Stimulated activated CD4-positive, alpha-beta T cell treated with anti-CD3 and anti-CD28 coated beads, Interleukin-1b, Interleukin-23, amount 100 ng/mL, for 4 hours (primary cell): ENCODE measurements around the gene CACNG8.

Source experiments
- DNase-seq, 2 donors: peaks; one replicate each; pipeline ENCODE4 v3.0.0-alpha.2; 2020; ENCODE audit warnings: low read depth in 2 of 2

CACNG8 gene

DNA sequence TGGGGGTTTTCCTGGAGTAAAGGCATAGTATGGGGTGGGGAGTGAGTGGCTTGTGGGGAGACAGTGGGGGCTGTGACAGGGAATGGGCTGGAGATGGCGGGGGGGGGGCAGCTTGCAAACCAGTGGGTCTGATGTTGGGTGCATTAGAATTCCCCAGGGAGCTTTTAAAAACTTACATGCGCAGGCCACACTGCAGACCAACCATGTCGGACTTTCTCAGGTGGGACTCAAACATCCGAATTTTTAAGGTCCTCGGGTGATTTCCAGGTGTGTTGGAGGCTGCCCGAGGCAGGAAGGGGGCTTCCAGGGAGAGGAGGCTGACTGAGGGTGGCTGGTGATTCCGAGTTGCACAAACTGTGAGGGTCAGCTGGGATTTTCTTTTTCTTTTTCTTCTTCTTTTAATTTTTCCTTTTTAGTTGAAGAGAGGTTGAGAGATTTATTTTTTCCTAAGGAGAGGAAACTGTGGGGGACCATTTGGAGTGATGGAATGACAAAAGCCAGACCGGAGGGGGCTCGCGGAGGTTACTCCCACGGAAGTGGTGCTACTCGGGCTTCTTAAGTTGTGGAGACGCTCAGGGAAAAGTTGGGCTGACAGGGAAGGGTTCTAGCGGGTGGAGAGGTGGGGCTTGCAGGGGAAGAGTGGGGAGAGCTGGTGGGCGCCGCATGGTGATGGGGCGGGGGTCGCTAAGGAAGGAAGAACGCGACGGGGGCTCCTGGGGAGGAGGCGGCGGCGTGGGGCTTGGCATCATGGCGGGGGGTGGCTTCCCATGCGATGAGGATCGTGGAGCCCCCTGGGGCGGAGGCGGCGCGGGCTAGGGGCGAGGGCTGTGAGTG lies 997 bp upstream of the CACNG8 start:
- DNase-seq, result no peak

DNA sequence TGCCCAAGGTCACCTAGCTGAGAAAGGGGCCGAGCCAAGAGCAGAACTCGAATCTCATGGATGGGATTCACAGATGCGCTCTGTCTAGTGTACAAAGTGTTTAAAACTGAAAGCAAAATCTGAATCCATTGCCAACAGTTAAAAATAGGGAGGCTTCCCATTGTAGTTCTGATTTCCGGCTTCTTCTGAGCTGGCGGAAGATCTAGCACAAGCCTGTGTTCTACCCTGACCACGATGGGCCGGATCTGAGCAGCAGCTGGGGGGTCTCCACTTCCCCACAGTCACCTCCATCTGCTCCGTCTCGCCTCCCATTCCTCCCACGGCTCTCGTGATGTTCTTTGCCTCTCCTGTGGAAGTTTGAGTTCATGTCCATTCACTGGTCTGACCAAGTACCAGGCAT lies 2.4 kb downstream of the CACNG8 start:
- no peak for DNase-seq

DNA sequence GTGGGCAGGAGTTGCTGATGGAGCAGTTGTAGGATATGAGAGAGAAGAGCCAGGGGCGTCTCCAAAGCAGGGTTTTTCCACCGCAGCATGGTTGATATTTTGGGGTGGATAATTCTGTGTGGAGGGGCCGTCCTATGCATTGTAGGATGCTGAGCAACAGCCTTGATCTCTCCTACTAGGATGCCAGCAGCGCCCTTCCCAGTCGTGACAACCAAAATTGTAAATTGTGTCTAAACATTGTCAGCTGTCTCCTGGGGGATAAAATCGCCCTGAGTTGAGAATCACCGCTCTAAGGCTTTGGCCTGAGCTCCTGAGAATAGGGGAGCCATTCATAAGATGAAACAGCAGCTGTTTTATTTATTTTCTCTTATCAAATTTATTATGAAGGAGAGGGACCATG lies 4.2 kb downstream of the CACNG8 start:
- DNase-seq, result no peak

DNA sequence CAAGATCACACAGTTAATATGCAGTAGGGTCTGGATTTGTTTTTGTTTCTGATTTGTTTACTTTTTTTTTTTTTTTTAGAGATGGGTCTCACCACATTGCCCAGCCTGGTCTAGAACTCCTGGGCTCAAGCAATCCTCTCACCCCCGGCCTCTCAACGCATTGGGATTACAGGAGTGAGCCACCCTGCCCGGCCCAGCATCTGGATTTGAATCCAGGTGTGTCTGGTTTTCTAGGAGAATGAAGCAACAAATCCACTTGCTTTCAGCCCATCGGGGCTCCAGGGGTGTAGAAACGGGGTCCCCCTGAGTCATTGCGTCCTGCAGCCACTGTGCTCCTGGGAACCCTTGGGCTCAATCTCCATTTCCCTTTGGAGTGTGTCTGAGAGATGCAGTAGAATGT lies 6.6 kb downstream of the CACNG8 start:
- no peak for DNase-seq

DNA sequence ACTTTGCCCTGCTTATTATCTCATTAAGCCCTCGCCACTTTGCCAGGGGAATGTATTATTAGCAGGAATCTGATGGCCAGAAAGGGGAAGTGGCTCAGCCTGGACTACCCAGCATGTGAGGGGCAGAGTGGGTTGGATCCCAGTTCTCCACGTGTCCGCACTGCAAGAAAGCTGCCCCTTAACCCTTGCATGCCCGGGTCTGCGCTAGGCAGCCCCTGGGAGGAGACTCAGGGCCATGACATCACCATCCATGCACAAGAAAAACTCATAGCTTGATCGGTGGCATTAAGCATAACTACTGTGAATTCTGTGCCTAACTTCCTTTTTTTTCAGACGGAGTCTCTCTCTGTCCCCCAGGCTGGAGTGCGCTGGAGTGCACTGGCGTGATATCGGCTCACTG lies 8.9 kb downstream of the CACNG8 start:
- no peak for DNase-seq

DNA sequence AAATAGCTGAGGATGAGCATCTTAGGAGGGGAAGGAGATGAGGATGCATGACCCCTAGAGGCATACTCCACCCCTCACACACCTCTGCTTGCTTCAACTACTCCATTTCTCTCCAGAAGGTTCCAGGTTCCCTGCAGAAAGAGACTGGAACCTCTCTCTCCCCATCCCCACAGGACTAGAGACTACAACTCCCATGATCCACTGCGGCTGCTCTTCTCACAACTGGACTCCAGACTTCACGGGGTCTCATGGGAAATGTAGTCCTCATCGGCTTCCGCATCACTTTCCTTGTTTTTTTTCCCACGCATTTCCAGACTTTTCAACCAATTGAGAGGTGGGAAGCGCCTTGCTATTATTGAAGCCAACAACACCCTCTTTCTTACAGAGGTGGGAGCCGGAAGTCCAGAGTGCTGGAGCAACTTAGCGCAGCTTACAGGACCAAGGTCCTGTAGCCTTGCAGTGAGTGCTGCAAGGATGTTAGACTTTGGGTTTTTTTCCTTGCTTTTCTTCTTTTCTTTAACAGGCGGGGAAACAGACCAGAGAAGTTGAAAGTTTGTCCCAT lies 14.8 kb downstream of the CACNG8 start:
- peak; percentile 36 to 47 for DNase-seq

DNA sequence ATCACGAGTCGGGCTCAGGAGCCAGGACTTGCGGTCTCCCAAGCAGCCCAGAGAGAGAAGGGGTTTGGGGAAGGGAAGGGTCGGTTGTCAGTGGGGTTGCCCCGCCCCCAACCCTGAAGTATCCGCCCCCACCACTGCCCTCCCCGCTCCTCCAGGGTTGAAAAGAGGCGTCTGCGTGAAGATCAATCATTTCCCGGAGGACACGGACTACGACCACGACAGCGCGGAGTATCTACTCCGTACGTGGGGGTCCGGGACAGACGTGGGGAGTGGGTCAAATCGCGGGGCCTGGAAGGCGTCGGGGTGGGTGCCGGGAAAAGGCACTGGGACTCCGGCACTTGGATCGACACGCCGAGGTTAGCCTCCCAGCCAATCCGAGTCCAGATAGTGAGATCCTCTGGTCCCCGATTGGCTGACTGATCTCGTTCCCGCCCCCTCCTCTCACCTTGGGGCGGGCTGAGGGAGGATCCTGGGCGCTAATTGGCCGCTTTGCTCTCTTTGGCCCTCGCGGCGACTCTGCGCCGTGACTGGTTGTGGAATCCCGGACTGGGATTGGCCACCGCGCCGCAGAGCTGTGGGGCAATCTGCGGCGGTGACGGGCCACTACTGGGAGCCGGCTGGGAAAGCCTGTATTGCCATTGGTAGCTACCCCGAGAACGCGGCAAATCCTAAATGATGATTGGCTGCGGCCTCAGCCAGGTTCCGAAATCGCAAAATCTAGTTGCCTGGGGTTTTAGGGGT lies 15.4 kb downstream of the CACNG8 start:
- DNase-seq, result no peak

DNA sequence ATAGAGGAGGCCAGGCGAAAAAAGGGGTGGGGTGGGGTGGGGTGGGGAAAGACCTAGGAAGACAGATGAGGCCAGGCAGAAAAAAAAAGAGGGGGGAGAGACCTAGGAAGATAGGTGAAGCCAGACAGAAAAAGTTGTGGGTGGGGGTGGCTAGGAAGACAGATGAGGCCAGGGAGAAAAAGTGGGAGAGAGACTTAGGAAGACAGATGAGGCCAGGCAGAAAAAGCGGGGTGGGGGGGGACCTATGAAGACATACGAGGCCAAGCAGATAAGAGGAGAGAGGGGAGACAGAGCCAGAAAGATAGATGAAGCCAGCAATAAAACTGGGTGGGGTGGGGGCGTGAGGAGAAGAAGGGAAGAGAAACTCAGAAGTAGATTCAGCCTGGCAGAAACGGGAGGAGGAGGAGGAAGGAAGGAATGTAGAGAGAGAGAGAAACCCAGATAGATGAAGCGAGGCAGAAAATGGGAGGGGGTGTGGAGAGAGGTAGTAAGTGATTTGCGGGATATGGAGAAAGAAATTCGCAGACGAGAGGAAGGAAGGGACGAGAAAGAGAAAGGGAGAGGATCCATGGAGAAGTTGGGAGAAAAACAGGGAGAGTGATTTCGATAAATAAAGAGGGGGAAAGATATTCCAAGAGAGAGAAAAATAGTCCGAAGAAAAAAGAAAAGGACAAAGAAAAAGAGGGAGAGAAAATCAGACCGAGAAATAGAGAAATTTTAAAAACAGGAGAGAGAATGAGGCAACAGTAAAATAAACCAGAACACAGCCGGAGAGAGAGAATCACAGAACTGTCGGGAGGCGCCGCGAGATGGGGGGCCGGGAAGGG lies 16.5 kb downstream of the CACNG8 start:
- no peak for DNase-seq

DNA sequence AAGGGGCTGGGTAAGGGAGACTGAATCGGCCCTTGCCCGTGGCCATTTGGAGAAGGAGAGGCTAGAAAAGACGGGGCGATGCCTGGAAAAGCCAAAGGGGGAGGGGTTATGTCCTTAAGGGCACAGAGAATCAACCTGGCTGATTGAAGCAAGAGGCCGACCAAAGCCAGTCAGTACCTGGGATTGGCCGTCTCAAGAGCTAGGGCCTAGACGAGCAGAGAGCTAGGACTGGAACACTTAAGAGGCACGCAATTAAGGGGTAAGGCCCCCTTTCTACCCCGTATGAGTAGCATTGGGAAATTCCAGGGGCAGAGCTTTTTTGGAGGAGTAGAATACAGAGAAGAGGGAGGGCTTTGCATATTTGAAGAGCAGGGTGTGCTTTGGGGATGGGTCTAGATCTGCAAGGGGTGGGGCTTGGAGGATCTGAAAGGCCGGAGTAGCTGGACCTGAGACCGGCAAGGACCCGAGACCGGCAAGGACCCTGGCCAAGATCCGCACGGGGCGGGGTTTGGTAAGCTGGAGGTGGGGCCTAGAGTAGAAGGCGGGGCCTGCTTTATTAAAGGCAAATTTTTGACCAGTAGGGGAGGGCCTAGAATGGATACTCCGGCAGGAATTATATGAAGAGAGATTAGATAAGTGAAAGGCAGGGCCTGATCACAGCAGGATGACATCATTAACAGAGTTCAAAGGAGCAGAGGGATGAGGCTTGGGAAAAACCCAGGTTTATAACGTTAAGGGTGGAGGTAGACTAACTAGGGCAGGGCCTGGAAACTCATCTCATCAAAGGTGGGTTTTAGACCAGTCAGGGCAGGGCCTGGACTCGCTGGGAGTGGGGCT lies 18.0 kb downstream of the CACNG8 start:
- DNase-seq, result no peak

DNA sequence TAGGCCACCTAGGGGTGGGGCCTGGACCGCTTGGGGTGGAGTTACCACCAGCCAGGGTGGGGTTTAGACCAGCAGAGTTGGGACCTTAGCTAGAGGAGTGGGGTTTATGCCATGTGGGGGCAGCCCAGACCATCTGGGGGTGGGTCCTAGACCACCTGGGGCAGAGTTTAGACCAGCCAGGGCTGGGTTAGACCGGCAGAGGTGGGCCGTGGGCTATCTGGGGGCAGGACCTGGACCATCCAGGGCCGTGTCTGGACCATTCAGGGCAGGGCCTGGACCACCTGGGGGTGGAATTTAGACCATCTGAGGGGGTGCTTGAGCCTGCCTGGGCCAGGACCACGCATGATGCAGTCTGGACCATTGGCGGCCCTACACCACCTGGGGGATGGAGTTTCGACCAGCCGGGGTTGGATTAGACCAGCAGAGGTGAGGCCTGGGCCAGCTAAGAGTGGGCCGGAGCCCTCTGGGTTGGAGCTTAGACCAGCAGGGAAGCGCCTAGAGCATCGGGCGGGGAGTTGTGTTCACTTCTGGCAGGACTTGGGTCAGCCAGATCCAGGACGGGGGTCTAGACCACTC lies 18.7 kb downstream of the CACNG8 start:
- no peak for DNase-seq

DNA sequence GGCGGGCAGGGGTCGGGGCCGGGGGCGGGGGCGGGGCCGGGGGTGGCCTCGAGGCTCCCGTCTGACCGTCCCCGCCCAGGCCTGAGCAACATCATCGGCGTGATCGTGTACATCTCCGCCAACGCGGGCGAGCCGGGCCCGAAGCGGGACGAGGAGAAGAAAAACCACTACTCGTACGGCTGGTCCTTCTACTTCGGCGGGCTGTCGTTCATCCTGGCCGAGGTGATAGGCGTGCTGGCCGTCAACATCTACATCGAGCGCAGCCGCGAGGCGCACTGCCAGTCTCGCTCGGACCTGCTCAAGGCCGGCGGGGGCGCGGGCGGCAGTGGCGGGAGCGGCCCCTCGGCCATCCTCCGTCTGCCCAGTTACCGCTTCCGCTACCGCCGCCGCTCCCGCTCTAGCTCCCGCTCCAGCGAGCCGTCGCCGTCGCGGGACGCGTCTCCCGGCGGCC lies 19.3 kb downstream of the CACNG8 start:
- no peak for DNase-seq

DNA sequence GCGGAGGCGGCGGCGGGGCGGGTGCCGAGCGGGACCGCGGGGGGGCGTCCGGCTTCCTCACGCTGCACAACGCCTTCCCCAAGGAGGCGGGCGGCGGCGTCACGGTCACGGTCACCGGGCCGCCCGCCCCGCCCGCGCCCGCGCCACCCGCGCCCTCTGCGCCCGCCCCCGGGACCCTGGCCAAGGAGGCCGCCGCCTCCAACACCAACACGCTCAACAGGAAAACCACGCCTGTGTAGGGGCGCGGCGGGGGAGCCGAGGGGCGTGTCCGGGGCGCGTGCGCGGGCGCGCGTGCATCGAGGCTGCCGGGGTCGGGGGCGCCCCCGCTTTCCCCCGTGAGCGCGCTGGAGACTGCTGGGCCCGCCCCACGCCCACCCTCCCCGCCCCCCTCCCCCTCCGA lies 19.9 kb downstream of the CACNG8 start:
- peak in 1 of 2 donors; percentile 7 for DNase-seq

DNA sequence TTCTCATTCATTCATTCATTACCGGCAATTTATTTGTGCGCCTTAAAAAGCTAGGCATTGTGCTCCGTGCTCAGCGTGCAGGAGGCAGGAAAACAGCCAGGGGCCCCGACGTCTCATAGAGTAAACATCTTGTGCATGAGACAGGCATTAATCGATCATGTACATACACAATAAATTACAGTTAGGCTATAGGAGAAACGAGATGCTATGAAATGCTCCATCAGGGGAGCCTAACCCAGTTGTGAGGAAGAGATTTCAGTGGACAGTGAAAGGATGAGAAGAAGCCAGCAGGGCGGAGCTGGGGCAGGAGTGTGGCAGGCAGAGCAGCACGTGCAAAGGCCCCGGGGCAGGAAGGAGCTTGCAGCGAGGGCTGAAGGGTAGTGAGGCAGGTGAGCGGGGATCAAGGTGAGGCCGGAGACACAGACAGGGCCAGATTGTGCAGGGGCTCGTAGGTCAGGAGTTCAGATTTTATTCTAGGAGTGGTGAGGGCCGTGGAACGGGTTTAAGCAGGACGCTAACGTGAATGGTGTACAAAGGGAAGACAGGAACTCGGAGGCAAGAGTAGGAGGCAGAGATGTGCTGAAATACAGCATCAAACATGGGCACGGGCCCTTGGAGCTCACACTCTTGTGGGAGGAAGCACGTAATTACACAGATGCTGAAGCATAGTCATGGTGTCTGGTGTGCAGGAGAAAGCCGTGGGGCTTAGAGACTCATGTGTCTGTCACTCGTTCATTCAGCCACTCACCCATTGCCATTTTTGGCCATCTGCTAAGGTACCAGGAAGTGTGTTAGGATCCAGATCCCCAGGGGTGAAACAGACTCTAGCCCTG lies 20.9 kb downstream of the CACNG8 start:
- DNase-seq, result no peak

DNA sequence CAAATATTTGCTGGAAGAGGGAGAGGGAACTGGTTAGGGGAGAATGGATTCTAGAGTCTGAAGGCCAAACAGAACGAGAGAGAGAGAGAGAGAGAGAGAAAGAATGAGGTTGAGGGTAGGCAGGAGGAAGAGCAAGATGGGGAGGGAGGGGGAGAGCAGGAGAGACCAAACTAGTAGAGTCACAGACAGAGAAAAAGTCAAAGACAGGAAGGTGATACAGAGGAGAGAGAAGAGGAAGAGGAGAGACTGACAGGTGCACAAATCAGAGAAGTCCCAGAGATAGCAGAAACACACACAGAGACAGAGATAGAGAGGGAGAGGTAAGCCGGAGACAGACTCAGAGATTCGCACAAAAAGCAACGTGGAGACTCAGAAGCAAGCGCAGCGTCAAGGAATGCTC lies 23.1 kb downstream of the CACNG8 start:
- no peak for DNase-seq

DNA sequence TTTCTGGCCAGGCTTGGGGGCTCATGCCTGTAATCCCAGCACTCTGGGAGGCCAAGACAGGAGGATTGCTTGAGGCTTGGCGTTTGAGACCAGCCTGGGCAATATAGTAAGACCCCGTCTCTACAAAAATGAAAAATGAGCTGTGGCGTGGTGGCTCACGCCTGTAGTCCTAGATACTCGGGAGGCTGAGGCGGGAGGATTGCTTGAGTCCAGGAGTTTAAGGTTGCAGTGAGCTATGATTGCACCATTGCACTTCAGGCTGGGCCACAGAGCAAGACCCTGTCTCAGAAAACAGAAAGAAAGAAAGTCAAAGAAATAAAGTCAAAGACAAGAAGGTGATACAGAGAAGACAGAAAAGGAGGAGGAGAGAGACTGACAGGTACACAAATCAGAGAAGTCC lies 26.2 kb downstream of the CACNG8 start:
- no peak for DNase-seq

DNA sequence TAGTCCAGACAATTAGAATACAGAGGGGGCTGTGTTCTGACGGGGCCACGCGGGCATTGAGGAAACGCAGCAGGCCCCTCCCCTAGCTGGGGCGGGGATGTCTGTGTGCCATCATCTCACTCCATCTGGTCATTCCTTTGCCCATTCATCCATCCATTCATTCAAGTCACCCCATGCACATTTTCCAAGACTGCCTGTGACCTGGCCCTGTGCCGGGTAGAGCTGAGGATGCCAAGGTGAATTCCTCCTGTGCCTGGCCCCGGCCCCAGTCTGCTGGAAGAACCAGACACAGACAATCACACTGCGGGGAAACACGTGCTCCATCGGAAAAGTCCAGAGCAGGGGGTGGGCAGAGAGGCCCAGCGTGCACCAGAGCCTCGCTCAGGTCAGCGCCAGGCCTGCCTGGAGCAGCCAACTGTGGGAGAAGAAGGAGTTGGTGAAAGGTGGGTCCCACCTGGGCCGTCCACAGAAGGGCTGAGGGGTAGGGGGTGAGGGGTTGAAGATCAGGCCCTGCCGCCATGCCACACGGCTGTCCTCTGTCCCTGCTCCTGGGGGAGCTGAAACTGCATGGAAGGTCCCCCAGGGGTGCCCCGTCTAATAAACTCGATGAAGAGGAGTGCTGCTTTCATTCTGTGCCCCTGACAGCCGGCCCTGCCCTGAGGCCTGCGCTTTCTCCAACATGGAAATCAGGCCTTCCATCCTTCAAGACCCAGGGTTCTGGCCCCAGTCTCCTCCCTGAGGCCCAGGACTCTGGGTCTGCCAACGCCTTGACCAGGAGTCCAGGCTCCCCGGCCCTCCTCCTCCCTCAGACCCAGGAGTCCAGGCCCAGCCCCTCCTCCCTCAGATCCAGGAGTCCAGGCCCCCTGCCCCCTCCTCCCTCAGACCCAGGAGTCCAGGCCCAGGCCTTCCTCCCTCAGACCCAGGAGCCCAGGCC lies 27.1 kb downstream of the CACNG8 start:
- DNase-seq, result no peak

DNA sequence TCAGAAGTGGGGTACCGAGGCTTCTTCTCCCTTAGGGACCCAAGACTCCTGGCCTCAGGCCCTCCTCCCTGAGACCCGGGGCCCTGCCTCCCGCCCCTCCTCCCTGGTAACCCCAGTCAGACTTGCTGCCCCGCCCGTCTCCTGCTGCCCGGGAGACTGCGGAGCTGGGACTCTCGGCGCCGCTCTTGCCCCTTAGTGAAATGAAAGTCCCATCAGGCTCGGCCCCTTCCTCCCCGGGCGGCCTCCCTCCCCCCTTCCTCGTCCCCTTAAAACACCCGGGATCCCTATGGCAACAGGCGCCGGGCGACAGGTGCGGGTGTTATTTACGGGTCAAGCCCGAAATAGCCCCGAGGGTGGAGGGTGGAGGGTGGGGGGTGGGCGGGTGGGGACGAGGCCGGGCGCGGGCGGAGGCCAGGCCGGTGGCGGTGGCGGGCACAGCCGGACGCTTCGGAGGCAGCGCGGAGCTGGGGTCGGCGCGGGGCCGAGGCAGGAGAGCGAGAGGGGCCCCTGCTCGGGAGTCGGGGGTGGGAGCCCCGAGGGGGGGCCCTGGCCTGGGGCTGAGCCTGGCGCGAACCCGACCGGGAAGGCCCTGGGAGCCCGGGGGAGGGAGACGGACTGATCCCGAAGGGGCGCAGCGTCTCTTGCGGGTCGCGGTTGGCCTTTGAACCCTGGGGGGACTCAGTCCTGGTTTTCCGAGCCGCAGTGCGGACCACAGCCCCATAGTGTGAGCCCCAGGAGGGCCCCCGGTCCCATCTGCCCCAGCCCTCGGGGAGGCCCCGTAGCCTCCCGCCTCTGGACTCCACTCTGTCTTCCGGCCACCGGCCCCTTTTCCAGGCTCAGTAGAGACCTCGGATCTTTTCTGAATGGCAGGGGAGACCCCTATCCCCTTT lies 28.7 kb downstream of the CACNG8 start, which contains the start of gene CACNG6:
CACNG6 (plus strand) TSS at position 414 of the 890 bp plus-strand sequence. CDS start 1,241 bp downstream, outside the sequence.
- DNase-seq, result no peak
